Subcutaneous adipose tissue (tissue), 4 donors: Measurements from ENCODE around the gene HSPB6. TPM values are rescaled to one million over a fixed set of nuclear protein-coding genes. Genes with fewer than 3 reads are reported as not detected.

Experiments
- total RNA-seq, 4 donors: library from RNA; depleted of rRNA; stranded (reverse); fragments of >200 nt; gene quantifications; one replicate each; pipeline ENCODE4 v1.1.0, GENCODE V29; 2016
- TF ChIP-seq, protein P1 (sequence below): fragments of 450-650 bp; IDR thresholded peaks from one replicate; pipeline ENCODE4 v1.5.1; 2016; ENCODE audit warnings: low read depth, mild to moderate bottlenecking, control low read depth, antibody characterized with exemption, moderate library complexity

Gene HSPB6
- total RNA-seq, 4 donors from 2014 or later = 50.1 to 554 (median 117) TPM

DNA sequence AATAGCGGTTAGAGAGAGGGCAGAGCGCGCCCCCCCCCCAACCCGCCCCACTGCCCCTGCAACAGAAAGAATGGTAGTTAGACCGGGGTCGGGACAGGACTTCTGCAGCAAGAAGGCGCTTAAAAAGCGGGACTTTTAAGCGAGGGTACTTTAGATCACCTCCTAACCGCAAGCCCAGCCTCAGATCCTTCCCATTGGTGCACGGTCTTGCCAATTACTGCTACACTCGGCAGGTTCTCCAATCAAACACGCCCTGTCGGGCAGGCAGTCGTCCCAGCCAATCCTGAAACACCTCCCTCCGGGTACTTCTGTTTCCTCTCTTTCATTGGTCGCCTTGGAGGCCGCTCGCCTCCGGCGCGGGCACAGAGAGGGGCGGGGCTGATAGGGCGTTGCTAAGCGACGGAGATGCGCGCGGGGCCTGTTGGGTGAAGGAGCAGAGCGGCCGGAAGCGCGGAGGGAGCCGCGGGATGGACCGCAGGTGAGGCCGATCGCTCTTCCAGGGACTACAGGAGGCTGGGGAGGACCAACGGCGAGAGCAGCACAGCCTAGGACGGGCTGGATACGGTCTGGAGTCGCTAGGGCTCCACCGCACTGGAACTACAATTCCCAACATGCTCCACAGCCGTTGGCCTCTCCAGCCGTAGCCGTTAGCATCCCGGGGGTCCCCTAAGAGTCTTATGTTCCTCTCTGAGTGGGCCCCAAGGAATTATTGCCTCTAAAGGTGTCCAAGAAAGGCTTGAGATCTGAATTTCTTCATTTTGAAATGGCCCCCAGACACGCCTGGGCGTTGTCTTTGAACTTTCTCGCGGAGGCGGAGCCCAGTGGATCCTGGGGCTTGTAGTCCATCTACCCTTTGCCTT, 1.1 kb upstream of the HSPB6 start, which contains the start of gene PROSER3:
Gene PROSER3, plus strand, starts transcription at position 428 of the 860 bp plus-strand sequence. Its CDS starts 40 bp downstream, at position 468.
- TF ChIP-seq, protein P1, sequence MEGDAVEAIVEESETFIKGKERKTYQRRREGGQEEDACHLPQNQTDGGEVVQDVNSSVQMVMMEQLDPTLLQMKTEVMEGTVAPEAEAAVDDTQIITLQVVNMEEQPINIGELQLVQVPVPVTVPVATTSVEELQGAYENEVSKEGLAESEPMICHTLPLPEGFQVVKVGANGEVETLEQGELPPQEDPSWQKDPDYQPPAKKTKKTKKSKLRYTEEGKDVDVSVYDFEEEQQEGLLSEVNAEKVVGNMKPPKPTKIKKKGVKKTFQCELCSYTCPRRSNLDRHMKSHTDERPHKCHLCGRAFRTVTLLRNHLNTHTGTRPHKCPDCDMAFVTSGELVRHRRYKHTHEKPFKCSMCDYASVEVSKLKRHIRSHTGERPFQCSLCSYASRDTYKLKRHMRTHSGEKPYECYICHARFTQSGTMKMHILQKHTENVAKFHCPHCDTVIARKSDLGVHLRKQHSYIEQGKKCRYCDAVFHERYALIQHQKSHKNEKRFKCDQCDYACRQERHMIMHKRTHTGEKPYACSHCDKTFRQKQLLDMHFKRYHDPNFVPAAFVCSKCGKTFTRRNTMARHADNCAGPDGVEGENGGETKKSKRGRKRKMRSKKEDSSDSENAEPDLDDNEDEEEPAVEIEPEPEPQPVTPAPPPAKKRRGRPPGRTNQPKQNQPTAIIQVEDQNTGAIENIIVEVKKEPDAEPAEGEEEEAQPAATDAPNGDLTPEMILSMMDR = no peak

DNA sequence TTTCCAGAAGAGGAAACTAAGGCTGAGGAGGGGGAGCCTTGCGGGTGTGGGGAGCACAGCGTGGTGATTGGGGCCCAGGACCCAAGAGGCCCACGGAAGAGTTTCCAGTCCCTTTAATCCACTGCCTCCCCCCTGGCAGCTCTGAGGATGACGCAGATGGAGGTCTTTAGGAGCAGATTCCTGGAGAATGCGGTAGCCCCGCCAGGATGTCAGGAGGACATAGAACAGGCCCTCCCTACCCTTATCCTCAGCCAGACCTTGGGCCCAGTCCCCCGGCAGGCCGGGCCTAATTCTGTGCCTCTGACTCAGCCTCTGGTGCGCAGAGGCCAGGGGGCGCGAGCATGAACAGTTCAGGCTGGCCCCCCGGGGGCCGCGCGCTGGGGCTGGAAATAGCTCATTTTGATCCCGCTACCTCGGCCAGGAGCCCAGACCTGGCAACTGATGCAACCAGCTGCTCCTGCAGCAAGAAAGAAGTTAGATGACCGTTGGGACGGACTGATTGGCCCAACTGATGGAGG, 461 bp upstream of the HSPB6 start:
- TF ChIP-seq, protein P1 = no peak

DNA sequence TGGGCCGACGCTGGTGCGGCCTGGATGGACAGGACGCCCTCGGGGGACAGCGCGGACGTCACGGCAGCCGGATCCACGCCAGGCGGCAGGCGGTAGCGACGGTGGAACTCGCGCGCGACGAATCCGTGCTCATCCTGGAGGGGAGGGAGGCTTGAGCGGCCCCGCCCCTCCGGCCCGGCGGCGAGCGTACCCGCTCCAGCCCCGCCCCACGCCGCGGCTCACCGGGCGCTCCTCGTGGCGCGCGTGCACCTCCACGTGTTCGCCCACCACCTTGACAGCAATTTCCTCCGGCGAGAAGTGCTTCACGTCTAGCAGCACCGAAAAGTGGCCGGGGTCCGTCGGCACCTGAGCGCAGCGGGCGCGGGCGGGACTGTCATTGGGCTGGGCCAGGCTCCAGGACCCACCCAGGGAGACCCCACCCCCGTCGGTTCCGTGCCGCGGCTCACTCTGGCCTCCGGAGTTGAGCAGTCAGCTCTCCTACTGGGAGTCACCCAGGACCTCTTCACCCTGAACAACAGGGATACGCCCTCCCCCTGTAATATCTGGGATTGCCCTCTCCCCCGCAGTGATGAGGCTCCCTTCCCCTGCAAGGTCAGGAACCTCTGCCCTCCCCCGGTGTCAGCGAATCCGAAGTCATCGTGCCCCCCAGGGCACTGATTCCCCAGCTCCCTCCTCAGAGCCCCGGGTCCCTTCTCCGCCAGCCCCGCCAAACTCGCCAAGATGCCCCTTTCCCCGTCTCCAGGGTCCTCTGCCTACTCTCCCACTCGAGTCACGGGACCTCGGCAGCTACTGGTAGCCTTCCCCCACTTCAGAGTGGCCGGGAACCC, 1.1 kb downstream of the HSPB6 start:
- TF ChIP-seq, protein P1 = no peak

DNA sequence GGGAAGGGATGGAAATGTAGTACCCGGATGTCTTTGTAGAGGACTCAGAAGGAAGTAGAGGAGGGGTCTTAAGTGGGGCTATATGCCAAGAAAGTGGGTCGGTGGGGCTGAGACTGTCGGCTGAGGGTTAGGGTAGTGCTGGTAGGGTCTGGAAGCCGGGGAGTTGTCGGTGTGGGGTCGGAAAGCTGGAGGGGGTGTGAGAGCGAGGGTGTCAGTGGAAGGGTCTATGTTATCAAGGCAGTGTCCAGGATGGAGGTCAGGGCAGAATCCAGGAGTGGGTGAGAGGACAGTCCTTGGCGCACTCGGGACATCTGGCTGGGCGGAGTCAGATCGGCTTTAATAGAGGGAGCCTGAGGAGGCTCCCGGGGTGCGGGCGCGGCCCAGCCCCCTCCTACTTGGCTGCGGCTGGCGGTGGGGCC, 1.7 kb downstream of the HSPB6 start:
- TF ChIP-seq, protein P1 = no peak

DNA sequence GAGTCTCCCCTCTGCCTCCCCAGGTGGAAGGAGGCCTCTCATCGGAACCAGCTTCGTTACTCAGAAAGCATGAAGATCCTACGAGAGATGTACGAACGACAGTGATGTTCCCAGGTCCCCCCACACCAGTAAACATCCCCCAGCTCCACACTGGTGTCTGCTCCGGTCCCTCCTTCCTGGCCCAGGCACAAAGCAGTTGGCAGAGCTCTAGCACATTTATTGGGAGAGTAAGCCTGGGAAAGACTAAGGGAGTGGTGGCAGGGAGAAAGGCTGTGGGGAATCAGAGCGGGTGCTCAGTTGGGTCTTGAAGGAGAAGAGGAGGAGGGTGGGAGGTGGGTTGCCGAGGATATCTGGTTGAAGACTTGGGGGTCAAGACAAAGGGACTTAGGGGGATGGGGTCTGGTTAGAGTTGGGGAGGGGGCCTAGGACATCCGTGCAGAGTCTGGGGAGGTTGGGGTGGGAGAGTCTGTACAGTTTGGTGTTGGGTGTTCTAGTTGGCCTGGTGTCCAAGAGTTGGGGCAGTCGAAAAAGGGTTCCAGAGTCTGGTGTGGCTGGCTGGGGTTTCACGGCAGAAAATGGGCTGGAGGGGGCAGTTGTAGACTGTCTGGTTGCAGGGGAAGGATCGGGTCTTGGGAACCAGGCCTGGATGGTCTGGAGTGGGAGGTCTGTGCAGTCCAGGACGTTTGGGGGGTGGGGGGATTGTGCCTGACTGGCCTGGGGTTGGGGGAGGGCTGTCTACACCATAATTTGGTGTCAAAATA, 2.3 kb downstream of the HSPB6 start:
- TF ChIP-seq, protein P1 = no peak

DNA sequence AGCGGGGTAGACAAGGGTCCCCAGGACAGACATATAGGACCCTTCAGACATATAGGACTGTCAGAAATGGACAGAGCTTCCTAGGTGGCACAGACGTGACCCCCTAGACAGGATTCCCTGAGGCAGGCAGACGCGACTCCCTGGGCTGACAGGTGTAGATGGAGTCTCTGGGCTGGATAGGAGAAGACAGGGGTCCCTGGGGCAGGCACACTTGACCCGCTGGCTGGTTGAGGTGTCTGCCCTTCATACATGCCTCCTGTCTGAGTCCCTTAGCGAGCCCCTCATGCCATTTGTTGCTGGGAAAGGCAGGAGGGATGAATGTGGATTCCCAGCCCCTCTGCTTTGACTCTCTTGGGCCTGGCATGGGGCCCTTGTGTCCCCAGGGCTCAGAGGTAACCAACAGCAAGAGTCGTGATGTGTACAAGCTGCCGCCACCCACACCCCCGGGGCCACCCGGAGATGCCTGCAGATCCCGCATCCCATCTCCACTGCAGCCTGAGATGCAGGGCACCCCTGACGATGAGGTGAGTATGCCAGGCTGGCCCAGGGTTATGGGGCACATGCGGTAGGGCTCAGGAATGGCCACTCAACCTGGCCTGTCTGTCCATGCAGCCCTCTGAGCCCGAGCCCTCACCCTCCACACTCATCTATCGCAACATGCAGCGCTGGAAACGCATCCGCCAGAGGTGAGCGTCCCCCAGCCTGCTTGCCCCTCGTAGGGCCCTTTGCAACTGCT, 3.0 kb downstream of the HSPB6 start:
- TF ChIP-seq, protein P1 = no peak
